GM12801 (cell line): Measurements from ENCODE around the gene IREB2.

Source experiments
- CTCF ChIP-seq: IDR thresholded peaks from one replicate; pipeline ENCODE4 v1.5.1; 2011; ENCODE audit warnings: control low read depth; ENCODE audit not compliant: insufficient read length; ENCODE audit errors: extremely low read depth

IREB2 gene

GRCh38 chr15:78448441-78449219 lies 10.6 kb downstream of the IREB2 start:
- no peak for TF ChIP-seq CTCF

- TF ChIP-seq CTCF = no peak
Measured at GRCh38 chr15:78449220-78449999, 11.4 kb downstream of the IREB2 start.

GRCh38 chr15:78450285-78450858 lies 12.4 kb downstream of the IREB2 start:
- no peak for TF ChIP-seq CTCF

- no peak for TF ChIP-seq CTCF
Measured at GRCh38 chr15:78452485-78452884, 14.5 kb downstream of the IREB2 start.

GRCh38 chr15:78453447-78453846 lies 15.4 kb downstream of the IREB2 start:
- no peak for TF ChIP-seq CTCF

GRCh38 chr15:78454992-78455391 lies 17.0 kb downstream of the IREB2 start:
- TF ChIP-seq CTCF = no peak

- no peak for TF ChIP-seq CTCF
Measured at GRCh38 chr15:78455749-78456148, 17.7 kb downstream of the IREB2 start.
